NCI-H1694 treated with DMSO at 0.1 percent for 48 hours (cell line): ENCODE data around the gene ICA1.
"Not testable (repeated sequence)": the region's sequence is repeated elsewhere in the genome, so short reads cannot be mapped to it uniquely, and the experiment has no call there.

ENCODE experiments used
- DNase-seq: peaks from one replicate; lab custom pipeline; 2025; lab: John Stamatoyannopoulos, UW

ICA1 gene

DNA sequence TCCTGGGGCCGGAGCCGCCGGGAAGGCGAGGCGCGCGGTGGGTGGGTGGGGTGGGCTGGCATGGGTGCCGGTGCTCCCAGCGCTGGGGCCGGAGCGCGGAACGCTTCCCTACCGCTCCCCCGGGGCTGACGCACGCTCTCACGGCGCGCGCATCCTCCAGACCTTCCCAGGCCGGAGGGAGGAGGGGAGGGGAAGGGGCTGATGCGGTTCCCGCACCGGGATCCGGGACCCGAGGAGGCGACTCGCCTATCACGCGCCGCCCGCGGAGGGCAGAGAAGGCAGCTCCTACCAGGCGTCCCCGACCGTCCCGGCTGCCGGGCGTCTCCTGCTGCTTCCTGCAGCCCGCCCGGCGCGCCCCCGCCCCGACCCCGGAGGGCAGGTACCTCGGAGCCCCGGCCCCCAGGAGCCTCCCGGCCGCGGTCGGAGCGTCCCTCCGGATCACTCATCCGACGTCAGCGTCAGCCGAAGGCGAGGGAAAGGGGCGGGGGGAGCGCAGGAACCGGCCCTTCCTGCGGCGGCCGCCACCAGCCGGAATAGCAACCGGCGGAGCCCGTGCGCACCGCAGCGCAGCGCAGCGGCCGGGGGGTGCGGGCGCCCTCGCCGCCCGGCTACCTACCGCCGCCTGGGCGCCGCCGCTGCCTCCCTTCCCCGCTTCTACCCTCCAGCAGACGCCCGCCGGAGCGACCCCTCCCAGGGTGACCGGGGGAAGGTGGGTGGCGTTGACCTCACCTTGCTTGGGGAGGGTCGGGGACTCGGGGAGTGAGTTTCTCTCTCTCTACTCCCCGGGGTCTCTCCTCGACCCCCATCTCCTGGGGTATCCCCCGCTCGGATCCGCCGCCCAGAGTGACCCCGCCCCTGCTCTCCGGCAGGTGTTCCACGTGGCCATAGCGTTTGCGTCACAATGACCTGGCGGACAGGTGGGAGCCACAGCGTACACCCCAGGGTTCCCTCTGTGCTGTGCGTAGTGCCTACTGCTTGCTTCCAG lies at the start of gene ICA1:
Gene ICA1 (minus strand): TSS at position 457 of the 985 bp plus-strand sequence. CDS start 26,241 bp downstream, outside the sequence.
- peak; percentile 37 for DNase-seq

DNA sequence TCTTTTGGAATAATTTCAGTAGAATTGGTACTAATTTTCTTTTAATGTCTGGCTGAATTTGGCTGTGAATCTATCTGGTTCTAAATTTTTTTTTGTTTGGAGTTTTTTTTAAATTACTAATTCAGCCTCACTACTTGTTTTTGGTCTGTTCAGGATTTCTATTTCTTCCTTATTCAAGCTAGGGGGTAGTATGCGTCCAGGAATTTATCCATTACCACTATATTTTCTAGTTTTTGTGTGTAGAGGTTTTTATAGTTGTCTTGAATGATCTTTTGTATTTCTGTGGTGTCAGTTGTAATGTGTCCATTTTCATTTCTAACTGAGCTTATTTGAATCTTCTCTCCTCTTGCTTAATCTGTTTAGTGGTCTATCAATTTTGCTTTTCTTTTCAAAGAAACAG lies 48.9 kb upstream of the ICA1 start:
- DNase-seq: no peak

DNA sequence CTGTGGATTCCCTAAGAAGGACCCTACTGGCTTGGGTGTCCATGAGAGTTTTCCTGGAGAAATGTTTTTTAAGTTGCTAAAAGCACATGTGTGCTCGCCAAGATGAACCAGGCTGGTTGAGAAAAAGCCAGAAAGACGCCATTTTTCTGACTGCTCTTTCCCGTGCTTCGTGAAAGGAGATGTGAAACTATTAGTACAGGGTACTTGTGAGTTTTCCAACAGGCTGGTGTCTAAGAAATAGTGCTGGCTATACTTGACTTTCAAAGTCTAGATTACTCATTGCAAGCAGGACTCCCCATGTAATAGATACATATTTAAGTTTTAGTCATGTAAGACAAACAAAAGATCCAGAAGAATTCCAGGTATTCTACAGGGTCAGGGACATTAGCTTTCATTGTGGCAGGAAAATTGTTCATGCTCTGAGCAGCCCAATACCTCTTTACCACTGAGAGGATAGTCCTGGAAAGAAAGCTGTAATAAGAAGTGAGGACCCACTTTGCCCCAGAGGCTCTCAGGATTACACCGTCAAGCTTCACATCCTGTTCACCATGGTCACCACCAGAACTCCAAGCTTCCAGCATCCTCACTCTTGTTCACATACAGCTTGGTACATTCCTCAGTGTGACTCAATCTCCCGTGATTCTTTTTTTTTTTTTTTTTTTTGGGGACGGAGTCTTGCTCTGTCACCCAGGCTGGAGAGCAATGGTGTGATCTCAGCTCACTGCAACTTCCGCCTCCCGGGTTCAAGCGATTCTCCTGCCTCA lies 43.8 kb upstream of the ICA1 start:
- DNase-seq: no peak

DNA sequence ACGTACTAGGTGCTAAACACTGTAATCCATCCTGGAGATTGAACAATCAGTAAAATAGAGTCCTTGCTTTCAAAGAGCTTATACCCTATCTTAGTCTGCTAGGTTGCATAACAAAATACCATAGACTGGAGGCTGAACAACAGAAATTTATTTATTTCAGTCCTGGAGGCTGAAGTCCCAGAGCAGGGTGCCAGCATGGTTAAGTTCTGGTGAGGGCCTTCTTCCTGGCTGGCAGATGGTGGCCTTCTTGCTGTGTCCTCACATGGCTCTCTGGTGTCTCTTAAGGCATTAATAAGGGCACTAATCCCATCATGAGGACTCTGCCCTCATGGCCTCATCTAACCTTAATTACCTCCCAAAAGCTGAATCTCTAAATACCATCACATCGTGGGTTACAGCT lies 43.1 kb upstream of the ICA1 start:
- DNase-seq: no peak

DNA sequence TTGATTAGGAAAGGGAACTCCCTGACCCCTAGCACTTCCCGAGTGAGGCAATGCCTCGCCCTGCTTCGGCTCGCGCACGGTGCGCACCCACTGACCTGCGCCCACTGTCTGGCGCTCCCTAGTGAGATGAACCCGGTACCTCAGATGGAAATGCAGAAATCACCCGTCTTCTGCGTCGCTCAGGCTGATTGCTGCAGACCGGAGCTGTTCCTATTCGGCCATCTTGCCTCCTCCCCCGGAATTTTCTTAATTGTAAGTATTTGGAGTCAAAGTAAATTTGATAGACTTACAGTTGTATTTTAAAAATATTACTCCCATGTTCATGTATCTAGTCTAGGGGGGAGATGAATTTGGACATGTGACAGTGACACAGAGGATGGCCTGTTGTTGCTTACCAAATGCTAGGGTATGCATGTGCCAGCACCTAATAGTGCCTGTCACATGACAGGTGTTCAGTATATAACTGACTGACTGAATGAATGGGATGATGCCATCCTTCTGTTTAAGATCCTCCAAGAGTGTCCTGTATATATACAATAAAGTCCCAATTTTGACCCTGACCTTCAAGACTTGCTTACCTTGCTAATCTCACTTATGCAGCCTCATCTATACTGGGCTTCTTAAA lies 42.0 kb upstream of the ICA1 start:
- DNase-seq: no peak

DNA sequence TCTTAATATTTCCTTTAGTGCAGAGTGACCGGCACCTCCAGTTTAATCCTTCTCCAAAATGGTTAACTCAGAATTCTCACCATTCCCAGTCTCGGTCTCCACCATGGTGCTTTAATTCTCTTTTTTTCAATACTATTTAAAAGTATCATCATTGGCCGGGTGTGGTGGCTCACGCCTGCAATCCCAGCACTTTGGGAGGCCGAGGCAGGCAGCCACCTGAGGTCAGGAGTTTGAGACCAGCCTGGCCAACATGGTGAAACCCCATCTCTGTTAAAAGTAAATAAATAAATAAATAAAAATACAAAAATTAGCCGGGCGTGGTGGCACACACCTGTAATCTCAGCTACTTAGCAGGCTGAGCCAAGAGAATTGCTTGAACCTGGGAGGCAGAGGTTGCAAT lies 35.1 kb upstream of the ICA1 start:
- DNase-seq: not testable (repeated sequence)

DNA sequence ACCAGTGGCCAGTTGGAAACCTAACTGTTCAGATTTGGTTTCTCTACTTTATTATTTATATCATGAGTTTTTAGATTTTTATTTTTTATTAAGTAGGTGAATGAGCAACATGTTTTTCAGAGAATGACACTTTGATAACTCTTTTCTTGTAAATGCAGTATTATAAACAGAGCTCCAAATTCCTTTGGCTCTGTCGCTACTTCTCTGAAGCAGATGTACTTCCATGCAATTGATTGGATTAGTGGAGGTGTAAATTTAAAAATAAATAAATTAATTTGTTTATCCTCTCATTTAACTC lies 34.3 kb upstream of the ICA1 start:
- DNase-seq: no peak

DNA sequence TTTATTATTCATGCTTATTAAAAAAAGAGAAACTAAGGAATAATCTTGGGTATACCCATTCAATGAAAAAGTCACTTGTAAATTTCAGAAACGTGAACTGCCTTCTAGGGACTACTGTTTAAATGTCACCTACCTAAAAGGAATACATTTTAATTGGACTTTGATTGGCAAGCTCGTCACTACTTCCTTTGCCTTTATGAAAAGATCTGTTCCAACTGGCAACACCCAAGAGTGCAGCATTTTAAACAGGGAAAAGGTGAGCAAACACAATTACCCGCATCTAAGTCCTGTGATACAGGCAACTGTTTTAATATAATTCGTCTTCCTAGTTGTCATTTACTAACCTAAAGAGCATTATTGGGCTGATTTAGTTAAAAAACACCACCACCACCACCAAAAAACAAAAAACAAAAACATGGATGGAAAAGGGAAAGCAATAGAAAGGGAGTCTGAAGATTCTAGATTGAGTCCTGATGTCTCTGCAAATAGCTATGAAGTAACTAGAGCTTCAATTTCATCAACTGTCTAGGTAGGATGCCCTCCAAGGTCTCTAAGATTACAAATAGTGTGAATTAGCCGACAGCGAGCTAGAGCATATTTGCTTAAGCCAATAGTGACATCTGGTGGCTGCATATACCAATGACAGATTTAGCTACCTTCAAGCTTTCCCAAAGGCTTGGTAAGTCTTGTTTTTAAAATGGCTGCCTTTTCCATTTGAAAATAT lies 33.8 kb upstream of the ICA1 start:
- DNase-seq: peak; percentile 93

DNA sequence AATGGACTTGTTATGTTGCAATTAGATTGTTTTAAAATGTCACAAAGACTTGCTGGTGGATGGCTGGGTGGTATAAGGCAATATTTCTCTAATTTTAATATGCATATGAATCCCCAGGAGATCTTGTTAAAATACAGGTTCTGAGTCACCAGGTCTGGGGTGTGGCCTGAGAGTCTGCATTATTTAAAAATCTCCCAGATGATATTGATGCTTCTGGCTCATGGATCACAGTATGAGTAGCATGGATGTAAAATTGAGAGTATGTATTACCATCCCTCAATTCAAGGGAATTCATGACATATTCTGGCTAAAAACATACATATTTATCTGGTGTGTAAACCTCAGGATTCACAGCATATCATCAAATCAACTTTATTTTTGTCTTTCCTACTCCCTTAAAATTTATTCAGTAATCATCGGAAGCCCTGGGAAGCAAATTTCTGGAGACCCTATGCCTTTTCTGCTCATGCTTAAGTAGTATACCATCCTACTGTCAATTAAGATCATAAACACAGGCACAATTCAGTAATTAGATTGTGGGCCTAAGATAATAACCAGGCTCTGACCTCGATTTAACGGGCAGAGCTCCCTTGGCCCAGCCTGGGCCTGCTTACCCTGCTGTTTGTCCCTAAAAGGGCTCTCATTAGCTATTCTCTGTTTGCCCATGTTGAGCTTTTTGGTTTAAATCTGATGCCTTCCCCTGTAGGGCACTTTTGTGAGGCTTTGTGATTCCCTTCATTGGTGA lies 29.6 kb upstream of the ICA1 start:
- DNase-seq: no peak

DNA sequence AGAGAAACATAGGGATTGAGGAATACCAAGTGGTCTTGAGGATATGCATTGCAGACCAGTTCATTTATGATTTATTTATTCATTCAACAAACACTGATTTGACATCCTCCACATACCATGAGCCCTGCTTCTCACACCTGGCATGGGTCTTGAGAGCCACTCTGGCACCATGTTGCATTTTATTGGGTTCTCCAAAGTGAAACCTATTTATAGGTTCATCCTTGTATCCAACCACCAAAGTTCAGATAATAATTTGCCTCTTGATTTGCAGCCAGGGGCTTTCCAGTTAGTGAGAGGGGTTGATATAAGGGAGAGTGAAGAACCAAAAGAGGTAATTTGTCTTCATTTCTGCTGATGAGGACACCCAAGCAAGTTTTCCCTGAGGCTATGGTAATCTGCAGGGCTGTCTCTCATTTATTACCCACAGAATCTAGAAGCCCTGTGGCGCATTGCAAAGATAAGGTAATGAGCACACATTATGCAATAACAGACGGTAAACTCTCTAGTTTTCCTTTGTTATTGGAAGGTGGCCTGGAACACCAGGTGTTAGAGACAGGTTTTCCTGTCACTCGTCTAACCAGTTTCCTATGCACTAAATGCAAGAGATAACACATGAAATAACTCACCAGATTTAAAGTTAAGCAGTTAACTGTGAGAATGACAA lies 28.8 kb upstream of the ICA1 start:
- DNase-seq: no peak

DNA sequence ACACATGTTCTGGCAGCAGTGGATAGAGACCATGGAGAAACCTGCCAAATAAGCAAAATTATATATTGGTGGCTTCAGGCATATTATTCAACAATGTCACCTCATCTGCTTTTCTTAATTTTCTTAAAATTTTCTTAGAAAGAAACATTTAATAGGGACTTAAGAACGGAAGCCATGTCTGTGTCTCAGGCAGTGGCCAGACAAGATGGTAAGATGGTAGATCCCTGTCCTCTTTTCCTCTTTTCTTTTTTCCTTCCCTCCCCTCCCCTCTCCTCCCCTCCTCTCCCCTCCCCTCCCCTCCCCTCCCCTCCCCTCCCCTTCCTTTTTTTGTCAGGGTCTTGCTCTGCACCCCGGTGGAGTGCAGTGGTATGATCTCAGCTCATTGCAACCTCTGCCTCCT lies 24.2 kb upstream of the ICA1 start:
- DNase-seq: no peak

DNA sequence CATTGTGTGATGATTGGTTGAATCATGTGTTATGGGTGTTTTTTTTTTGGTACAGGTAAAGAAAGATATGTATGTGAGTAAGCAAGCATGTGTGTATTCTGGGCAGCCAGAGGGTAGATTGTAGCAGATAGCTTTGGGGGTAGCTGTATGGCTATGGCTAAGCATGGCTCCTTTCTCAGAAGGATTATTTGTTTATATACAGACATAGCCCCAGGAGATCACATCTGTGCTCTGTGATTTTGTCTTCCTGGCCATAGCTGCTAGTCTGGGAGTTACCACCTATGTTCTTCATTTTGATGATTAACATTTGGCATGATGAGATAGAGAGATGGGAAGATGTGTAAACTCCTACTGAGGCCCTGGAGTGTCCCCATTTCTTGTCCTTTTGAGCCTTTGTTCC lies 23.2 kb upstream of the ICA1 start:
- DNase-seq: no peak

DNA sequence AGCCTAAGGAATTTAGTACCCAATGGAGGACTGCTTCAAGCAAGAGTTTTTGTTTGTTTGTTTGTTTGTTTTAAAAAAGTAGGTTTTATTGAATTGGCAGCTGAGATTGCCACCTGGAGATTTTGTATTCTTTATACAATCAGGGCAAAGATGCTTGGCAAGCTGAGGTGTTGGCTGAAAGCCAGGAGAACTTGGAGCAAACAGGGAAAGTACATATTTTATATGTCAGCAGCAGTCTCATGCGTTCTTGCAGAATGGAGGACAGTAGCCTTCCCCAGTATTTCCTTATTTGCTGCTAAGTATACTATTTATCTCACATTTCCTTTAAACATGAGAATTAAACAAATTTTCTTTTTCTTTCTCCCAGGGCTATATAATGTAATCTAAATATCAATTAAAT lies 22.6 kb upstream of the ICA1 start:
- no peak for DNase-seq

DNA sequence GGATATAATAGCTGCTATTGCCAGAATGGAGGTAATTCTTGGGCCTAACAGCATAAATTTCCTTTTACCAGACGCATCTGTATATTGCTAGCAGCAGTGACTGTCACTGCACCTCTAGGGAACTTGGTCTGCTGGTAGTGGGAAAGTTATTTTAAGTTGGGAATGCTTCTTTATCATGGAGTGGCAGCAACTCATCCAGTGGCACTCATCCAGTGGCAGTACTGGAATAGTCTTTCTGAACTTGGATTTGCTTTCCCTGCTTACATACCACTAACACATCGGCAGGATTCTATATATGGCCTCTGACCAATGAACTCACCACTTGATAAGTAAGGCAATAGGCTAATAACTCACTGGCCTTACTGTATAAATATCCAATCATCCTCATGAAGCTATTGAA lies 22.0 kb upstream of the ICA1 start:
- DNase-seq: no peak

DNA sequence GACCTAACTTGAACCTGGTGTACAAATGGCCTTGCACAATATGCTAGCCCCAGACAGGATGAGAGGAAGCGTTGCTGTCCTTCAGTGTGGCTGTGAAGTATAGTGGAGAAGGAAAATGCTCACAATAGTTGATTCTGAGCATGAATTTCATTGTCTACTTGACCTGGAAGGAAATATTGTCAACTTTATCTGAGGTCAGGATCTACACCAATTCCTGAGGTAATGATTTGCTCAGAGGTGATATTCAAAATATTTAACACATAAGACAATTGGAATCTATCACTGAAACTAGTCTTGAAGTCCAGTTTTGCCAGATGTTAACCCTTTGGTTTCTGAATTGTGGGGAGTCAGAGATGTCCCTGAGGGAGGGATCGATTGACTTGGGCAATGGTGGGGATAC lies 20.9 kb upstream of the ICA1 start:
- no peak for DNase-seq

DNA sequence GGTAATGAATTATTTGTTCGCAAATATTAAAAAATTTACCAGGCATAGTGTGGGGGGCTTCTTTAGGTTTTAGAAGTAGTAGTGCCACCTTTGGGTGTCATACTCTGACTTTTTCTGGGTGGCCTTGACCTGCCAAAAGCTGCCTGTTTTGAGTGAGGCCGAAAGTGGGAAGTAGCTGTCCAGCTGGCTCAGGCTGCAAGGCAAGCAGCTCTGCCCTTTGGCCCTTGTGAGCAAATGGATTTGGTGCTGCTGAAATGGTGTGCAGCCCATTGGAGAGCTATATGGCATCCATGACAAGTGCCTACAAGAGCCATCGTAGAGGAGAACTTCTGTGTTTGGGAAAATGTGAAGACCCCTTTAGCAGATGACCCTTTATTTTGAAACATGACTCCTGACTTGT lies 20.2 kb upstream of the ICA1 start:
- no peak for DNase-seq

DNA sequence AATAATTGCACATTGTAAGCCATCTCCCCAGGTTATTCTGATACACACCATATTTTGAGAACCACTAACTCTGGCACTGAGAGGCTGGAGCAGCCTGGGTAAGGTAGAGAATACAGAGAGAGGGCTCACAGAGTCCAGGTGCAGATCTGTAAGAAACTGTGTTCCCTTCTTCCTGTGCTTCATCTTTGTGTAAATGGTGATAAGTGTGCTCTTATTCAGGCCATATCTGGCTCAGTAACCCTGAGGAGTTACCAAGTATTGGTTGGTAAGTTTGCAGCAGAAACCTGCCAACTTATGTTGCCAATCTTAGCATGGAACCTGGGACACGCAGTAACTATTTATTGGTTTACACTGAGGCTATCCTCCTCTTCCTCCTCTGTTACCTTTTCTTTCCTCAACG lies 16.2 kb upstream of the ICA1 start:
- DNase-seq: no peak

DNA sequence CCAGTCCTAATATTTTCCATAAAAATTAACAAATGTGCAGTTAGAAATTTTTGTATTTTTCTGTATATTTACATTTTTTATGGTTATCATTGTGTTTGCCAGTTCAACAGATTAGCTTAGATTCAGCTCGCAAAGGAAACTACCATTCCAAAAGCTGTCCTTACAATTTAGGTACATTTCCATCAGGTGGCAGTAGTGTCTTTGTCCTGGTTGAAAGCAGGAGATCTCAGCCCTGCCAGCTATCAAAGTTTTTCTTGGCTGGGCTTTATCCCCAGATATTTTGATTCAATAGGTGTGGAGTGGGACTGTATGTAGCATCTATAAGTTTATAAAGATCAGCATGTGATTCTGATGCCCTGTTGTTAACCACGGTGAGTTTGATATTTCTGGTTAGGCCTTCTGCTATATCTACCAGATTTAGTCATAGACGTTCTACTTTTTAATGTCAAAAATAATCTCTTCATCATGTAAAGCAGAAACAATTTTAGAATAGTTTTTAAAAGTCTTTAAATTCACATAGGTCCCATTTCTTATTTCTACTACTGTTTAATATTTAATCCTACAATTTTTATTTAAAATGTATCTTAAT lies 15.5 kb upstream of the ICA1 start:
- peak; percentile 10 for DNase-seq

DNA sequence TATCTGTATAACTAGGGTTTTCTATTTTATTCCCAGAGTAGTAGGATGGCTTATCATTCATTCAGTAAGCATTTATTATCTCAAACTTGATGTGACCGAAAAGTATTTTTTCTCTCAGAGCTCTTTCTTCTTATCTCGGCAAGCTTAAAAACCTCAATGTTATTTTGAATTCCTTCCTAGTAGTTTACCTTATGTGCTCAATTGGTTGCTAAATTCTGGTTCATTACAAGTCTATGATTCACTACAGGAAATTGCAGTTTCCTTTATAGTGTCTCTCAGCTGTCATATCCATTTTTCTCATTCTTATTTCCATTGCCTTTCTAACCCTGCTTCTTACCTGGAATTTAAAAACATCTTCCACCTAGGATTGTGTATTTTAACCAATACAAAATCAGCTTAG lies 12.6 kb upstream of the ICA1 start:
- DNase-seq: no peak

DNA sequence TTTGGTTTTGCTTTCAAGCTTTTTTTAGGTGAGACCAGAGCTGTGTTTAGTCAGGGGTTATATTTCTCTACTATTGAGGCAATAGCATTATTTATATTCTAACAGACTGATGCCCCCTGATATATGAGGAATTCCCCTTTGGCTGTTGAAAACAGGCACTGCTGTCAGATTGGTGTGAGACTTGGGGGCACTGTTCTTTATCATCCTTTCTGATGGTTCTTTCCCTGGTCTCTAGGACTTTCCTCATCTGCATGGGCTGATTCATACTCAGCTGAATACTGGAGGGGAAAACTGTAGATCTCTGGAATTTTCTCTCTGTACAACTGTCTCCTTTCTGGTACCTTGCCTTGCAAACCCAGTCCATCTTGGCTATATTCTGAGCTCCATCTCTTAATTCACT lies 10.0 kb upstream of the ICA1 start:
- DNase-seq: no peak

DNA sequence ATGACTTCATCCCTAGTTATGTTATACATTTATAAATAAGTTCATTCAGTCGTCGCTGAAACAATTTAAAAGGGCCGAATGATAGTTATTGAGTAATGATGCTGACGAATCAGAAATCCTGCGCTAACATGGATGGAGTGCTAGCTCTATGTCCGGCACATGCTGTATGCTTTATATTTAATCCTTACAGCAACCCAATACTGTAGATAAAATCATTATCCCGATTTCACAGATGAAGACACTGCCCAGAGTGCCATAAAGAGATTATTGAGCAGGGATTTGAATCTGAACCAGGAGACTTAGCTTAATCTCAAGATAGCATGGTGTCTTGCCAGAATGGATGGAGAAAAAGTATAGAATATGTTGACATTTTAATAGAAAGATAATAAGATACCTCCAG lies 1.1 kb upstream of the ICA1 start:
- no peak for DNase-seq
